ENCODE measurements around the gene ZNF547.
"Not testable (repeated sequence)": the region's sequence is repeated elsewhere in the genome, so short reads cannot be mapped to it uniquely, and the experiment has no call there.

DNA sequence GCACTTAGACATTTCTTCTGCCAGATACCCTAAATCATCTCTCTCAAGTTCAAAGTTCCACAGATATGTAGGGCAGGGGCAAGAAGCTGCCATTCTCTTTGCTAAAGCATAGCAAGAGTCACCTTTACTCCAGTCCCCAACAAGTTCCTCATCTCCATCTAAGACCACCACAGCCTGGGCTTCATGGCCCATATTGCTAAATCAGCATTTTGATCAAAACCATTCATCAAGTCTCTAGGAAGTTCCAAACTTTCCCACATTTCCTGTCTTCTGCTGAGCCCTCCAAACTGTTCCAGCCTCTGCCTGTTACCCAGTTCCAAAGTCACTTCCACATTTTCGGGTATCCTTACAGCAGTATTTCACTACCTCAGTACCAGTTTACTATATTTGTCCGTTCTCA, 11.3 kb downstream of the ZNF547 start:
- TF ChIP-seq CTCF (conservative IDR thresholded peaks at IDR 0.05; ENCODE audit: low read length); EZH2phosphoT487 (IDR thresholded peaks at IDR 0.05; ENCODE audit: borderline replicate concordance): not testable (repeated sequence)

Measured in Loucy (cell line).